ENCODE results near the gene BEND6.

Gene BEND6, protein sequence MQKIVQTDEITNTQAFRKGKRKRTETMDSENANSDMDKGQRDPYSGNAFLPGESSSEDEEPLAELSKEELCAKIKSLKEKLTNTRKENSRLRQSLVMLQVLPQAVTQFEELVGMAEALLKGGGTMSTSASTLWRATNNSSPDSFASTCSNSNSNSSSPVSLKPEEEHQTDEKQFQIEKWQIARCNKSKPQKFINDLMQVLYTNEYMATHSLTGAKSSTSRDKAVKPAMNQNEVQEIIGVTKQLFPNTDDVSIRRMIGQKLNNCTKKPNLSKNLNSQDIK

DNA sequence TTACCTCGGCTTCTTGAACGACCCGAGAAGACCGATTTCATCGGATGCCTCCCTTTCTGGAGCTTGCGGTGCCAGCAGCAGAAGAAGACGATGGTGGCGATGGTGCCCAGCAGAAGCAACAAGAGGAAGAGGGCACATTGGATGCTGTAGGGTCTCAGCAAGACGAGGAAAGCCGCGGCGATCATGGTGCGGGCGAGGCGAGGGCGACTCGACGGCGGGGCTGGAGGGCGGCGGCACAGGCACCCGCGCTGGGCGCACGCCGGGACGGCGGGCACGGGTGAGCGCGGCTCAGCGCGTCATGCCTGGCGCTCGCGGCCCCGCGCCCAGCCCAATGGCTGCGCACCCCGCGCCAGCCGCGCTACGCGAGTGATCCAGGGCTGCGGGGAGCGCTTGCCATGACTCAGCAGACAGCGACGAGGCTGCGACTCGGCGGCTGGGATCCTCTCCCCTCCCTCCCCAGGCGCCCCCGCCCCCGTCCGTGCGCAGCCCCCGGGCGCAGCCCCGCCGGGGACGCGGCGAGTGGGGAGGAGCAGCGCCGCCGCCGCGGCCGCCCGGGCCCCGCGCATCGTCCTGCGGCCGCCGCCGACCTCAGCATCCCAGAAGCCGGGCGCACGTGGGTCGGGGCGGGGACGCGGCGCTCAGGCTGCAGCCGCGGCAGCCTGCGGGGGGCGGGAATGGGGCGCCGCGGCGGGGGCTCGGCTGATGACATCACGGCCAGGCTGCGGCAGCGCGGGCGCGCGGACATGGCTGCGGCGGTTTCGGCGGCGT, at the start of gene BEND6:
TSS of gene BEND6 (plus strand) at position 705 of the 768 bp plus-strand sequence. CDS start 26,704 bp downstream, outside the sequence.
- Histone ChIP-seq H3K4me3 (ENCODE audit: low read length in 2 of 2) (peak within 1 kb of the TSS; percentile 83 to 86), H3K9me3 (ENCODE audit: control insufficient read depth in 2 of 2, low read length in 2 of 2) (no peaks in the 10 kb centered on the region), H3K4me1 (ENCODE audit: control insufficient read depth, insufficient read depth, low read length) (peaks cover 6% of the 10 kb centered on the region), H3K9ac (ENCODE audit: low read length in 2 of 2) (peak within 1 kb of the TSS; percentile 58 to 71), H3K27me3 (ENCODE audit: control insufficient read depth in 1 of 2, insufficient read depth in 2 of 2, low read length in 2 of 2) (no peaks in the 10 kb centered on the region), H3K36me3 (ENCODE audit: control insufficient read depth in 2 of 2, insufficient read depth in 2 of 2, low read length in 2 of 2) (no peaks in the 10 kb centered on the region), H3K27ac (ENCODE audit: low read length) (no peak within 1 kb of the TSS)

DNA sequence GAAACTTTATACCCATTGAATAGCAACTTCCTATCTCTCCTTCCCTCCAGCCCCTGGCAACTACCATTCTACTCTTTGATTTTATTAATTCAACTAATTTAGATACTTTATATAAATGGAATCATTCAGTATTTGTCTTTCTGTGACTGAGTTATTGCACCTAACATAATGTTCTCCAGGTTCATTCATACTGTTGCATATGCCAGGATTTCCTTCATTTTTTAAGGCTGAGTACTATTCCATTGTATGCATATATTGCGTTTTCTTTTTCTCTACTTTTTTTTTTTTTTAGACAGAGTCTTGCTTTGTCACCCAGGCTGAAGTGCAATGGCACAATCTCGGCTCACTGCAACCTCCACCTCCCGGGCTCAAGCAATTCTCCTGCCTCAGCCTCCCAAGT, 49.5 kb upstream of the BEND6 start:
- Histone ChIP-seq H3K36me3 (ENCODE audit: control insufficient read depth in 2 of 2, insufficient read depth in 2 of 2, low read length in 2 of 2) (no peaks in the 10 kb centered on the region), H3K27ac (ENCODE audit: low read length) (no peak overlapping the region), H3K9me3 (ENCODE audit: control insufficient read depth in 2 of 2, low read length in 2 of 2) (no peaks in the 10 kb centered on the region), H3K4me3 (ENCODE audit: low read length in 2 of 2) (no peak overlapping the region), H3K9ac (ENCODE audit: low read length in 2 of 2) (no peak overlapping the region), H3K27me3 (ENCODE audit: control insufficient read depth in 1 of 2, insufficient read depth in 2 of 2, low read length in 2 of 2) (no peaks in the 10 kb centered on the region), H3K4me1 (ENCODE audit: control insufficient read depth, insufficient read depth, low read length) (no peaks in the 10 kb centered on the region)

DNA sequence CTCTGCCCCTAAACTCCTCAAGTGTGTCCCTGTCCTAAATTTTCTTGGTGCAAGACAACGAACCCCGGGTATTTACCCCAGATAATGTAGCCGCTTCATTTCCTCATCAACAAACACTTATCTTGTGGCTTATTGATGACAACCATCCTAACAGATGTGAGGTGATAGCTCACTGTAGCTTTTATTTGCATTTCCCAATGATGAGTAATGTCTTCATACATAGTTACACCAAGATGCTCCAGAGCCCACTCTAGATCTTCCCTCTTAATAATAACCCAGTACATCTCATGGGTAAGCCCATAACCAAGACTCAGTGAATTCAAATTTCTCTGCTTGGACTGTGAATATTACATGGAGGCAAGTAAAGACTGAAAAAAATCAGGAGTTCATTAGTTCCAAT, 48.2 kb upstream of the BEND6 start:
- H3K9me3 ChIP-seq (ENCODE audit: control insufficient read depth in 2 of 2, low read length in 2 of 2): no peaks in the 10 kb centered on the region

DNA sequence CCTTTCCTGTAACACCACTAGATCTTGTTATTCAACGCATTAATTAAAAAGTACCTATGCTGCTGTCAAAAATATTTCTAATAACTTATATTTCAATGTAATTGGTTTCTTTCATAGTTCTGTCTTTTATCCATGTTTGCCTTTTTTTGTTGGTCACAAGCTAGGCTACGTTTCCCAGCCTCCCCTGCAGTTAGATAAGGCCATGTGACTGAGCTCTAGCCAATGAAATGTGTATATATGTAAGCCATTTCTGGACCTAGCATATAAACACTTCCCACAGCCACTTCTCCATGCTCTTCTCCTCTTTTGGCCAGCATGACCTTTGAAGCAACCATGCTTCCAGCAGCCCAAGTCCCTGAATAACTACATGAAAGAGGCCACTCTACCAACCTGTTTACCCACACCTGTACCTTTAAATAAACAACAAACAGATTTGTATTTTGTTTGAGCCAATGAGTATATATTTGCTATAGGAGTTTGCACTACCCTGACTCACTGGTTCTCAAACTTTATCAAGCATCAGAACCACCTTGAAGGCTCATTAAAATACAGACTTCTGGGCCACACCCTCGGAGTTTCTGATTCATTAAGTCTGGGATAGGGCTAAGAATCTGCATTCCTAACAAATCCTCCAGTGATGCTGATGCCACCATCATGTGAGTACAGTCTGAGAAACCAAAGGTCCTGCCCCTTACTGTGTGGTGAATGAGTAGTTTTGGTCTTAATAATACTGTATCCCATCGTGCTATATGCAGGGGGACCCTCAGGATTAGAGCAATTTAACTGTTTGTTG, 45.6 kb upstream of the BEND6 start:
- Histone ChIP-seq H3K4me1 (ENCODE audit: control insufficient read depth, insufficient read depth, low read length) (no peaks in the 10 kb centered on the region), H3K27ac (ENCODE audit: low read length) (no peak overlapping the region), H3K9ac (ENCODE audit: low read length in 2 of 2) (no peak overlapping the region), H3K4me3 (ENCODE audit: low read length in 2 of 2) (no peak overlapping the region), H3K27me3 (ENCODE audit: control insufficient read depth in 1 of 2, insufficient read depth in 2 of 2, low read length in 2 of 2) (no peaks in the 10 kb centered on the region), H3K9me3 (ENCODE audit: control insufficient read depth in 2 of 2, low read length in 2 of 2) (no peaks in the 10 kb centered on the region), H3K36me3 (ENCODE audit: control insufficient read depth in 2 of 2, insufficient read depth in 2 of 2, low read length in 2 of 2) (no peaks in the 10 kb centered on the region)

More for the DNA sequence above, 48.2 kb upstream of the BEND6 start:
- Histone ChIP-seq H3K27me3 (ENCODE audit: control insufficient read depth in 1 of 2, insufficient read depth in 2 of 2, low read length in 2 of 2) (no peaks in the 10 kb centered on the region), H3K36me3 (ENCODE audit: control insufficient read depth in 2 of 2, insufficient read depth in 2 of 2, low read length in 2 of 2) (no peaks in the 10 kb centered on the region), H3K4me3 (ENCODE audit: low read length in 2 of 2) (no peak overlapping the region), H3K4me1 (ENCODE audit: control insufficient read depth, insufficient read depth, low read length) (no peaks in the 10 kb centered on the region), H3K9ac (ENCODE audit: low read length in 2 of 2) (no peak overlapping the region), H3K27ac (ENCODE audit: low read length) (no peak overlapping the region)

DNA sequence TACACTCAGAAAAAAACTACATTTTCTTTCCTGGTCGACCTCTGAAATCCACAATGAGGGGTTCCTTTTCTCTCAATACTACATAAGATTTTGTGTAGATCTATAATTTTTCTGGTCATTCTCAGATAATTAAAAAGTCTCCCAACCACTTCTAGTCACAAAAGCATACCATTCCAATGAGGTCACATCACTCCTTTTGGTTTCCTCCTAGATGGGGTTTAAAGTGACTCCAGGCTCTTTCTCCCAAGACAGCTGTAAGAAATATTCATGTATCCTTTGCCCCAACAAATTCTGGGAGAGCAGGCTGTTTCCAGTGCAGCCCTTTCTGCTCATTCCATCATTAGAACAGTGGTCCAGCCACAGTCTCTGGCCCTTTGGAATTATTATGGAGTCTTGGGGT, 43.1 kb upstream of the BEND6 start:
- Histone ChIP-seq H3K27me3 (ENCODE audit: control insufficient read depth in 1 of 2, insufficient read depth in 2 of 2, low read length in 2 of 2) (no peaks in the 10 kb centered on the region), H3K36me3 (ENCODE audit: control insufficient read depth in 2 of 2, insufficient read depth in 2 of 2, low read length in 2 of 2) (no peaks in the 10 kb centered on the region), H3K27ac (ENCODE audit: low read length) (no peak overlapping the region), H3K9me3 (ENCODE audit: control insufficient read depth in 2 of 2, low read length in 2 of 2) (no peaks in the 10 kb centered on the region), H3K4me1 (ENCODE audit: control insufficient read depth, insufficient read depth, low read length) (no peaks in the 10 kb centered on the region), H3K4me3 (ENCODE audit: low read length in 2 of 2) (no peak overlapping the region), H3K9ac (ENCODE audit: low read length in 2 of 2) (no peak overlapping the region)

DNA sequence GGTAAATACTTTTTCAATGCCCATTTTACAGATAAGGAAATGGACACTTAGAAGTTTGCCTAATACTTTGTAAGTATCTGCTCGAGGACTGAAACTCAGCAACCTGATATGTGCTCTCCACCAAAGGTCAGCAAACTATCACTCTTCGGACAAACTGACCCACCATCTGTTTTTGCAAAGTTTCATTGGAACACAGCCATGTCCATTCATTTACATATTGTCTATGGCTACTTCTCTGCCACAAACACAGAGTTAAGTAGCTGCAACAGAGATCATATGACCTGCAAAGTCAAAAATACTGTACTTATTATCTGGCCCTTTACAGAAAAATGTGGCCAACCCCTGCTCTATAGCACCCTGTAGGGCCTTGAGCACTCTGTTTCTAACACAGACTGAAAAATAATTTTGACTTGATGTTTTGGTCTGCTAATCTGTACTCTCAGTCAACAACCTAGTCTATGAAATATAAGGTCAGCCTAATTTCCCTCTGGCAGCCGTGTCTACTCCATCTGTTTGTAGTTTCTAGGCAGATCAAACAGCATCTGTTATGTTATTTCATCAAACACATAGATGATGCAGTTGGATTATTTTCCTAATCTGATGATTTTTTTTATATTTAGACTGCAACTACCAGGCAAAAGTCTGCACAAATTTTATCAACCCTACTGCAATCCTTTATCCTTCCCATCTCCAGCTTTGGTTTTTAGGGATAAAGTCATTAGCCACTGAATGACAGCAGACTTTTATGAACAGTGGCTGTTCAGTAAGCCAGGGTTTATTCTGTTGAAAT, 41.4 kb upstream of the BEND6 start:
- no peaks in the 10 kb centered on the region for H3K36me3 ChIP-seq (ENCODE audit: control insufficient read depth in 2 of 2, insufficient read depth in 2 of 2, low read length in 2 of 2)
- H3K27ac ChIP-seq (ENCODE audit: low read length): no peak overlapping the region
- no peak overlapping the region for H3K4me3 ChIP-seq (ENCODE audit: low read length in 2 of 2)
- H3K4me1 ChIP-seq (ENCODE audit: control insufficient read depth, insufficient read depth, low read length): no peaks in the 10 kb centered on the region
- no peaks in the 10 kb centered on the region for H3K9me3 ChIP-seq (ENCODE audit: control insufficient read depth in 2 of 2, low read length in 2 of 2)
- no peaks in the 10 kb centered on the region for H3K27me3 ChIP-seq (ENCODE audit: control insufficient read depth in 1 of 2, insufficient read depth in 2 of 2, low read length in 2 of 2)
- no peak overlapping the region for H3K9ac ChIP-seq (ENCODE audit: low read length in 2 of 2)

DNA sequence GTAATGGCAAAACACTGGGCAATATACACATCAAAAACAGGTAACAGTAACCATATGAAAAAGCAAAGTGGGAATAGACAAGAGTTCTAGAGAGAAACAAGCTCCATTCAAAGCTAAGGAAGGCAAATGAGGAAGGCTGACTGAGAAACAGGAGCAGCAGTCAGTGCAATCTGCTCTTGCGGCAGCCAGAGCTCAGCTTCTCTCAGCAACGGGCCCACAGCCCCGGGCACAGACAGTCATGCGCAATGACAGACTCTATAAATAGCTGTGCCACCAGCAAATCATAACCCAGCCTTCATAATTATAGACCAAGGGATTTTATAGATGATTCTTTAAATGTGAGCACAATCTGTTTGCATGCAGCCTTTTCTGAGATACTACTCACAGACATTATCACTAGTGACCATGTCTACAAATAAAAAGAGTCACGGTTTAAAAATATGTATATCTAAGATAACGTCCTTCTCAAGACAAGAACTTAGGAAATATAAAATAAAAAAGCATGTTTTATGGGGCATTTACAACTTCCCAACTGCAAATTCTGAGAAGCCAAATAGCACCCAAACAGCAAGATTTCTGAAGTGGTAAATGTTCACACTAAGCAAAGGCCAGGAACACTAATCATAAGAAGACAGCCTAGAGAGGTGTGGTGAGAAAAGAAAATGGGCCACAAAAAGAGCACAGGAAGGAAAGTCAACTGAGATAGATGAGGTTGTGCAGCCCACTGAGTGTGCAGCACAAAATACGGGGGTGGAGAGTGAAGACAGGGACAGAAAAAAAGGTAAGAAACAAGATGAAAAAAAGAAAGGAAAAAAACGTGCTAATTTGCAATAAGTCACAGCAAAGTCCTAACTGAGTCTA, 39.9 kb upstream of the BEND6 start:
- no peak overlapping the region for H3K27ac ChIP-seq (ENCODE audit: low read length)
- no peak overlapping the region for H3K9ac ChIP-seq (ENCODE audit: low read length in 2 of 2)
- H3K4me1 ChIP-seq (ENCODE audit: control insufficient read depth, insufficient read depth, low read length): no peaks in the 10 kb centered on the region
- no peaks in the 10 kb centered on the region for H3K36me3 ChIP-seq (ENCODE audit: control insufficient read depth in 2 of 2, insufficient read depth in 2 of 2, low read length in 2 of 2)
- H3K4me3 ChIP-seq (ENCODE audit: low read length in 2 of 2): no peak overlapping the region
- no peaks in the 10 kb centered on the region for H3K27me3 ChIP-seq (ENCODE audit: control insufficient read depth in 1 of 2, insufficient read depth in 2 of 2, low read length in 2 of 2)
- H3K9me3 ChIP-seq (ENCODE audit: control insufficient read depth in 2 of 2, low read length in 2 of 2): no peaks in the 10 kb centered on the region

DNA sequence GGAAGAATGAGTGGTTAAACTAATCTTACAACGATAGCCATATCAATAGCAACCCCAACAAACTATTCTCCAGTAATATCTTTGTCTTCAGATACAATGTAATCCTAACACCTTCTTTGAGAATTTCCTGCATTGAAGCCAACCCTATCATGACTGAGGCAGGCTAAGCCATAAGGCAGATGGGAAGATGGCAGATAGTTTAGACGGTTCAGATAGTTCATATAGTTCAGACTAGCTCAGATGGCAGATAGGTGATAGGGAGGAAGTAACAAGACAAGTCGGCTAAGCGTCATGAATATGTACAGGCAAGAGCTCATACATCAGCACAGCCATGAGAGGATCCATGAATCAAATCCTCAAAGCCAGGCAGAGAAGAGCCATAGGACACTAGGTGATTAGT, 39.1 kb upstream of the BEND6 start:
- H3K27me3 ChIP-seq (ENCODE audit: control insufficient read depth in 1 of 2, insufficient read depth in 2 of 2, low read length in 2 of 2): no peaks in the 10 kb centered on the region
- no peaks in the 10 kb centered on the region for H3K4me1 ChIP-seq (ENCODE audit: control insufficient read depth, insufficient read depth, low read length)
- H3K27ac ChIP-seq (ENCODE audit: low read length): no peak overlapping the region
- no peak overlapping the region for H3K4me3 ChIP-seq (ENCODE audit: low read length in 2 of 2)
- no peak overlapping the region for H3K9ac ChIP-seq (ENCODE audit: low read length in 2 of 2)
- H3K36me3 ChIP-seq (ENCODE audit: control insufficient read depth in 2 of 2, insufficient read depth in 2 of 2, low read length in 2 of 2): no peaks in the 10 kb centered on the region
- H3K9me3 ChIP-seq (ENCODE audit: control insufficient read depth in 2 of 2, low read length in 2 of 2): no peaks in the 10 kb centered on the region

DNA sequence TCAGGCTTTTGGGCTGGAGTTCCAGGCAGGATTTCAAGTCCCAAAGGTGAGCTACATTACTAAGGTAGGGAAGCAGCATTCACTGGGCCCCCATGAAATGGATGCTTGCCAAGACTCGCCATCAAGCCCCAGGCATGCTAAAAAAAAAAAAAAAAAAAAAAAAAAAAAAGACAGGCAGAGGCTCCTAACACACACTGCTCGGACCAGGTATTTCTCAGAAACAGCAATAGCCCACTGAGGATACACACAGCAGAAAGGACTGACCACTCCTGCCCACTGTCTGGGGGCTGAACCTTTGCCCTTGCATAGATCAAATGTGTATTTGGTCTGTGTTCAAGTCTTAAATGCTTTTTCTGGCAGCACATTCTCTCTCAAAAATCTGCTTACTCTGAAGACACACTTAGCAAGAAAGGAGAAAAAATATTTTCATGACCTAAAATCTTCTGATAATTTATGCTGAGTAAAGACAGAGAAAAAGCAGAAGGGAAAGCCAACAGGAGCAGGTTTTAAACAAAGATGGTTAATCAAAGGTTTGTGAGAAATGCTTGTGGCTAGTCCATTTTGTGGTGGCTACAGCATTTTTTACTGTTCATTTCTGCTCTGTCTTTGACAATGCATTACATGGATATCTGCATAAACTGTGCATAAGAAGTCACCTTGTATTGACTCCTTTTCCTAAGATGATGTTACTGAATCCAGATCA, 37.9 kb upstream of the BEND6 start:
- H3K36me3 ChIP-seq (ENCODE audit: control insufficient read depth in 2 of 2, insufficient read depth in 2 of 2, low read length in 2 of 2): no peaks in the 10 kb centered on the region
- no peaks in the 10 kb centered on the region for H3K4me1 ChIP-seq (ENCODE audit: control insufficient read depth, insufficient read depth, low read length)
- H3K9ac ChIP-seq (ENCODE audit: low read length in 2 of 2): no peak overlapping the region
- no peak overlapping the region for H3K4me3 ChIP-seq (ENCODE audit: low read length in 2 of 2)
- H3K9me3 ChIP-seq (ENCODE audit: control insufficient read depth in 2 of 2, low read length in 2 of 2): no peaks in the 10 kb centered on the region
- no peak overlapping the region for H3K27ac ChIP-seq (ENCODE audit: low read length)
- H3K27me3 ChIP-seq (ENCODE audit: control insufficient read depth in 1 of 2, insufficient read depth in 2 of 2, low read length in 2 of 2): no peaks in the 10 kb centered on the region

All from stomach smooth muscle (tissue), 2 donors.